Tibial nerve (tissue), 4 donors: ENCODE data around the gene LHX1.

Experiments
- EP300 ChIP-seq, 2 donors: sonication (generic); formaldehyde crosslinking; IDR thresholded peaks; one replicate each; pipeline ENCODE4 v1.6.1; 2017; ENCODE audit warnings: antibody characterized with exemption in 2 of 2, mild to moderate bottlenecking in 1 of 2
- POLR2A ChIP-seq, 2 donors: fragments of 450-650 bp; IDR thresholded peaks; one replicate each; pipeline ENCODE4 v1.6.1; 2017; ENCODE audit warnings: antibody characterized with exemption in 2 of 2, mild to moderate bottlenecking in 2 of 2, moderate library complexity in 2 of 2
- TF ChIP-seq, protein P1 (sequence below), 5 experiments: fragments of 200-600 bp in 3 of 5; fragments of 450-650 bp in 2 of 5; sonication (generic) in 3 of 5; IDR thresholded peaks; one replicate each; pipeline ENCODE4 v1.5.1; 2016 to 2019; ENCODE audit warnings: antibody characterized with exemption in 5 of 5, mild to moderate bottlenecking in 3 of 5, moderate library complexity in 2 of 5

DNA sequence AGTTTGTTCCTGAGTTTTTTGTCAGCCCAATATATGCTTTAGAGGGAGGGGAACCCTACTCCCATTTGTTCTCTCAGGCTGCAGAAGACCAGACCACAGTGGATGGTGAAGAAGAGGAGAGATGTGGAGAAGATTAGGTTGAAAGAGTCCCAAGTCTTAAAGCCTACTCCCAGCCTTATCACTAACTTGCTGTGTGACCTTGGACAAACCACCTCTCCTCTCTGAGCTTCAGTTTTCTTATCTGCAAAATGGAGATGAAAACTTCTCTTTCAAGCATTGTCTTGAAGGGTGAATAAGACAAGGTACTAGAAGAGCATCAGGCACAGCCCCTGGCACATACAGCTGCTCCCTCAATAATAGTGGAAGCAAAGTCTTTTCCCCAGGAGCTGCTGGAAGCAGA lies 15.1 kb upstream of the LHX1 start:
- no peak for TF ChIP-seq EP300 (IDR thresholded peaks at IDR 0.05)
- TF ChIP-seq, protein P1, sequence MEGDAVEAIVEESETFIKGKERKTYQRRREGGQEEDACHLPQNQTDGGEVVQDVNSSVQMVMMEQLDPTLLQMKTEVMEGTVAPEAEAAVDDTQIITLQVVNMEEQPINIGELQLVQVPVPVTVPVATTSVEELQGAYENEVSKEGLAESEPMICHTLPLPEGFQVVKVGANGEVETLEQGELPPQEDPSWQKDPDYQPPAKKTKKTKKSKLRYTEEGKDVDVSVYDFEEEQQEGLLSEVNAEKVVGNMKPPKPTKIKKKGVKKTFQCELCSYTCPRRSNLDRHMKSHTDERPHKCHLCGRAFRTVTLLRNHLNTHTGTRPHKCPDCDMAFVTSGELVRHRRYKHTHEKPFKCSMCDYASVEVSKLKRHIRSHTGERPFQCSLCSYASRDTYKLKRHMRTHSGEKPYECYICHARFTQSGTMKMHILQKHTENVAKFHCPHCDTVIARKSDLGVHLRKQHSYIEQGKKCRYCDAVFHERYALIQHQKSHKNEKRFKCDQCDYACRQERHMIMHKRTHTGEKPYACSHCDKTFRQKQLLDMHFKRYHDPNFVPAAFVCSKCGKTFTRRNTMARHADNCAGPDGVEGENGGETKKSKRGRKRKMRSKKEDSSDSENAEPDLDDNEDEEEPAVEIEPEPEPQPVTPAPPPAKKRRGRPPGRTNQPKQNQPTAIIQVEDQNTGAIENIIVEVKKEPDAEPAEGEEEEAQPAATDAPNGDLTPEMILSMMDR (IDR thresholded peaks at IDR 0.05) = no peak
- no peak for TF ChIP-seq POLR2A (IDR thresholded peaks at IDR 0.05)
